Epidermal melanocyte (primary cell): Measurements from ENCODE around the gene TRAF3IP3.

Source experiments
- DNase-seq: peaks from one replicate; pipeline ENCODE4 v3.0.0; 2011; ENCODE audit warnings: low spot score; ENCODE audit not compliant: insufficient read length

Gene TRAF3IP3

DNA sequence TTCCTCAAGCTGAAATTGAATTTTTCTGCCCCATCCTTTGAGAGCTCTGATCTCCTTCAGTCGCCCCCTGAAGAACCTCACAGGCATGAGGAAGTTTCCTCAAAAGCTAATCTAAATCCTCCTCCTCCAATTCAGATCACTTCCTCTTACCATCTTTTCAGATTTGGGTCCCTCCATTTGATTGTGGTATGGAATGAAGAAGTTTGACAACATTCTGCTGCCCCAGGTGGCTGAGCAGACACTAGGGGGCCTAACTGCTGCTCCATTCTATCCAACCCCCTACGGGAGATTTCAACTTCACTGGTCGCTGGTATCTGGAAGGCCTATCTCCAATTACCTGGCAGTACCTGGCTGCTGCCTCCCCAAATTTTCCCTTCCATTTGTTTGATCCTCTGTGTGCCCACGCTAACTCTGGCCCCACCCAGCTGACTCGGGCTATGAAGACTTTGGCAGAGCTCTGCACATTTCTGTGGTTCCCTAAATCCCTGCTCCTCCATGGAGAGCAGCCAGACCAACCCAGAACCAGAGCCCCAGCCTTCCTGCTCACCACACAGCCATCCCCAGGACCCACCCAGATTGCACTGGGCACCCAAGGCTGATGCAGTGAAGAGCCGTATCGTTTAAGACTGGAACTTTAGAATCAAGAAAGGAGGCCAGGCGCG is 42.3 kb downstream of the TRAF3IP3 start:
- no peak for DNase-seq

DNA sequence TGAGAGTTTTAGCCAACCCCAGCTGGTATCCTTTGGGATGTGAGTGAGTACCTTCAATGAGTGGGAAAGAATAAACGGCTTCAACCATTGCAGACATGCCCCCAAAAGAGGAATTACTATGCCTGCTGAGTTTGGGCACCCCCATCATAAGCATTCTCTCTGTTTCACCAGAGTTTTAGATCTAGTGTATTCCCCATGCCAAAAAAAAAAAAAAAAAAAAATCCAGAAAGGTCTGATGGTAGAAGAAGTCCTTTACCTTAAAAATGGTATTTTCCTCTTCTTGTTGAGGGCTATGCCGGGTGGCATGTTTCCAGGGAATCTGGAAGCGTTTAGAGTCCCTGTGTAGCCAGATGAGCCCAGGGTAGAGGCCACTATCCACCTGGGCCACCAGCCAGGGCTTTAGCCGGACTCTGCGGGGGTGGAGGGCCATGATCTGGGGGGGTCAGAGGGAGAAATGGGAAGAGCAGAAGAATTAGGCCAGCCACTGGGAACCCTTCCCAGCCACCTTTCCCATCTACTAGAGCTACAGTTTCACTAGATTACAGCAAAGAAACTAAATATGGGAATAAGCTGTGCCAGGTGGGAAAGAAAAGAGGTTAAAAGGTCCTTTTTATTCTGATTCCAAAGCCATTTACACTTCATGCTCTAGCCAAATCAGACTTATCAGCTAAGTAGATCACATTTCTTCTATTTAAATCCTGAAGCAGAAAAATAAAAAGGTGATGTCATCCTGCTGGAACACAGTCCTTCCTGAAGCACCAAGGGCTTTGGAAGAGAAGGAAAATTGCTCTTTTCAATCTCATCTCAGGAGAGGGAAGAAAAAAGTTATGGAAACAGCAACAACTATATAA is 45.4 kb downstream of the TRAF3IP3 start:
- DNase-seq = no peak

DNA sequence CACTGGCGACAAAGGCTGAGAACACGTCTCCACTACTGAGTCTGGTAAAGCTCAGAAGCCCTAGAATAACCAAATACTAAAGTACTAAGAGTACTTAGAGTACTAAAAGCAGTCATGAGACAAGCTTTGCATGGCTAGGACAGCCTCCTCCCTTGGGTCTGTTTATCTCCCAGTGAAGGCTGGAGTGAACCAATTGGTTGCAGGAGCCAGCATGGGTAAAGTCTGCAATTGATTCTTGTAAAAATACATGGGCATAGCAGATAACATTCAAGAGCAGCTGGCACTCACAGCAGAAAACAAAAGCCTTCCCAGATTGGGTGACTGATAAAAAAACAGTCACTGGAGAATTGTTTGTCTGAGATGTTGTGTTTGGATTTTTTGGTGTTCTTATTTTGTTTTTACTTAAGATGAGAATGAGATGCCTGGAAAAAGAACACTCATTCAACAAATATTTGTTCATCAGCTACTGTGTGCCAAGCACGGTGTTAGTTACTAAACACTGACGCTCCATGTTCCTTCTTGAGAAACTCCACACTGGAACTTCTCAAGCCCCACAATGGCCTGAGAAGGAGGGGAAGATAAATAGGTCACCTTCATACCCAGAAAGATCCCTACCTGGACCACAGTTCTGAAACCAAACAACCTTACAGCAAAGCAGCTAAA is 46.4 kb downstream of the TRAF3IP3 start:
- DNase-seq = no peak

DNA sequence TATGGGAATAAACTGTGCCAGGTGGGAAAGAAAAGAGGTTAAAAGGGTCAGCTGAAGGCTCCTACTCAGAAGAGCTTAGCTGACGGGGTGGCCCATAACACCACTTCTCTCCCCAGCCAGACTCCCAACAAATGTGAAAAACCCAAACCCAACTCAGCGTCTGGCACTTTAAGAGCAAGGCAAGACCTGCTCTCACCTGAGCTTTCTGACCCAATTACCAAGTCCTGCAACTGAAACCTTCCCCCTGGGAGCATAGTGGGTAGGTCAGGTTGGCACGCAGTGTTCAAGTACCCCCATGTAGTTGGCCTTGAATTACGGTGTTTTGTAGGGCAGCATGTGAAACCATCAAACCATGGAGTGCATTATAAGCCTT is 46.9 kb downstream of the TRAF3IP3 start:
- DNase-seq = no peak

DNA sequence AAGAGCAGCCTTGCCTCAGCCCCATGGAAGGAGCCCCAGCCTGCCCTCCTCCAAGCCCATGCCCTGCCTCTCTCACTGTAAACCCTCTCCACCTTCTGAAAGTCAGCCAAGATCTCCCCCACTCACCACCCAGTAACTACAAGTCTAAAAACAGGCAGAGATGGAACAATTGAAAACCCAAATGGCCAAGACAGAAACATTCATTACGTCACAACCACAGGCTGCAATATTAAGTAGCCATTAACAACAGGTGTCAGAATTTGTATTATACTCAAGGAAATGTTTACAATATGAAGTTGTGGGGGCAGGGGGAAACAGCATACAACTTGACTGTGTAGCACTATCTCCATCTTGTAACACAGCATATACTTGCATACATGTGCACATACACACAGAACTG is 47.7 kb downstream of the TRAF3IP3 start:
- no peak for DNase-seq

DNA sequence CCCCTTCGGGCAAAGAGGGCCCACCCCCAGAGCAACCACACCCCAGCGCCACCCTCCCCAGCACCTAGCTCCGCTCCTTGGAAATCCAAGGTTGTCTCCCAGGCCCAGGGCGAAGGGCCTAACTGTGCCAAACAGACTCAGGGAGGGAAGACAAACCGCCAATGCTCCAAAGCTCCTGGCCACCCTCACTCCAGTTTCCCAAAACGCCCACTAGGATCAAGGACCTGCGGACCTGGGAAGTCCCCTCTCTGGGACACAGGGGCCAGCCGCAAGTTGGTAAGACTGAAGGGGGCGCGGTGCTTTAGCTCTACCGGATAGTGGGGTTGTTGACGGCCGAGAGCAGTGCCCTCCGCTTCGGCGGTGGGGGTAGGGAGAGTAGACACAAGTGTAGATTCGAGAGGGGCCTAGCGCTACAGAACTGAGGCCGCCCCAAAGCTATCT is 49.5 kb downstream of the TRAF3IP3 start:
- no peak for DNase-seq

DNA sequence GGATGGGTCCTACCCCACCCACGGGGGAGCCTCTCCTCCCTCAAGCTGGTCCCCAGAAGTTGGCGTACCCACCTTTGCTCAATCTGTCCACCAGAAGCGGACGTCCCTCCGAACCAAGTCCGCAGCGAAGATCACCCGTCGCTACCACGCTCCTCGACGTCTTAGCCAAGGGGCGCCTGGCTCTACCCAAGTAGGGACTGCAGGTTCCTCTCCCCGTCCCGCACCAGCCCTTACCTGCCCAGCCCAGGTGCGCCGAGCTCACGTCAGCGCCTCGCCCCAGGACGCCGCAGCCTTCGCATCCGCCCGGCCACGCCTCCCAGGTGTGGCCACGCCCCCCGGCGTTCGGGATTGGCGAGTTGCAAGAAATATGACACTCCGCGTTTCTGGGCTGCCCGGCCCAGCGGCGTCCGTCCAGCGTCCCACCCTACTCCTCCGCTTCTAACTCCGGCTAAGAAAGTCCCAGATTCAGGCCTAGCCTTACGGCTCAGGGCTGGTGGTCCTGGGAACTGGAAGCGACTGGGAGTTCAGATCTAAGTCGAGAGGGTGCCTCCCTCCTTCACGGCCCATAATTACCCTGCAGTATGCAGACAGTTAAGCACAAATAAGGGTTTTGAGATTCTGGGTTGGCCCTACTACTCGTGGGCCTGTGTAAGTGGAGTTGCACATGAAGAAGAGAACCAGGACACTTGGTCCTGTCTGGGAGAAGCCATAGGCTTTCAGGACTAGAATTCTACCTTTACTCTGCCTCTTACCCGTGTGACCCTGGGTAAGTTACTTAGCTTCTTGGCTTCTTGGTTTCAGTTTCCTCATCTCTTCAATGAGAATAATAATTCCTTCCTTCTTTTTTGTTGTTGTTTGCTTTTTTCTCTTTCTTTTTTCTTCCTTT is 50.3 kb downstream of the TRAF3IP3 start, which contains the start of gene IRF6:
Gene IRF6 (minus strand): TSS at position 268 of the 886 bp plus-strand sequence. CDS start 4,729 bp downstream, outside the sequence.
- peak; percentile 69 for DNase-seq

DNA sequence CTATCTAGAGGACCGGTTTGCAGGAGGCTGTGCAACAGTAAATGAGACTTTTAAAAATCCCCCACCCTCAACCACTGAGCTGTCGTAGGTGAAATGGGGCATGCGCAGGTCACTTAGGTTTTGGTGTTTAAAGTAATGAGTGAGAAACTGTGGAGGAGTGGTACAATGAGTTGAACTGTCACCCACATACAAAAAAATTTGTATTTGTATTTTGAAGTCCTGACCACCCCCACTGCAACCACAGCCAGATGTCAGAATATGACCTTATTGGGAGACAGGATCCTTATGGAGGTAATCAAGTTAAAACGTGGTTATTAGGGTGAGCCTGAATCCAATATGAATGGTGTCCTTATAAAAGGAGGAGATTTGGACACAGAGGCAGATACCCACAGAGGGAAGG is 51.7 kb downstream of the TRAF3IP3 start:
- DNase-seq = no peak

DNA sequence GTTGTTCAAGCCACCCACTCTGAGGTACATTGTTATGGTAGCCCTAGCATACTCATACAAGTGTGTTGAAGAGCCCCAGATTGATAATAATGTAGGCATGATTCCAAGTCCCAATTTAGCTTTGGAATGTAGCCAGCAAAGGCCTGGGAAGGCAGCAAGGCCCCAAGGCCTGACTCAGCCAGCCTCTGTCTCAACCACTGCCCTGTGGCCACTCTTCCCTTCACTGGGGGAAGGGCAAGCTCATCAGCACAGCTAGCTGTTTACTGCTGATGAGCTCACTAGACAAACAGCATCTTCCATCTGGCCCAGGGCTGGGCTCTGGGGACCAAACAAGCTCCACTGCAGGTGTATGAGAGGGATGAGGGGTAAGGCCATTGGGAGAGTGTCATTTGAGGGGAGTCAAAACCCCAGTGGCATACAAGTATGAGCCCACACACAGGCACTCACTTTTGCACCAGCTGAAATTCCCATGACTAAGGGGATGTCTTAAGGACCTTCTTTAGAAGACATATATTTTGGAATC is 52.3 kb downstream of the TRAF3IP3 start:
- DNase-seq = peak; percentile 38

DNA sequence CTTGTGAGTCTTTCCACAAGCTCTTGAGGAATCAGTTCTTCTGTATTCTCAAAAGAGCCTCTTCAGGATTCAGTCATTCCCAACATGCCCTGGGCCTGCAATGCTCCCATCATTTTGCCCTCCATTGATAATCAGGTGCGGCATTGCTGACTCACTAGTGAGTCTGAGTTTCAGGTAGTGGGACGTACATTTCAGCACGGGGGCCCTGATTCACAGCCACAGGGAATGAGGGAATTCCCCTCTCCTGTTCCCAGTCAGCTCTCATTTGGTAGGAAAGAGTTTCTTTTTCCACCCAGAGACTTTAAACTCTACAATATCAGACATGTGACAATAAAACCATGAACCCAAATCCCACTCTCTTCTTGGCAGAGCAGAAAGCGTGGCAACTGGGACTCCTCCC is 53.8 kb downstream of the TRAF3IP3 start:
- no peak for DNase-seq

DNA sequence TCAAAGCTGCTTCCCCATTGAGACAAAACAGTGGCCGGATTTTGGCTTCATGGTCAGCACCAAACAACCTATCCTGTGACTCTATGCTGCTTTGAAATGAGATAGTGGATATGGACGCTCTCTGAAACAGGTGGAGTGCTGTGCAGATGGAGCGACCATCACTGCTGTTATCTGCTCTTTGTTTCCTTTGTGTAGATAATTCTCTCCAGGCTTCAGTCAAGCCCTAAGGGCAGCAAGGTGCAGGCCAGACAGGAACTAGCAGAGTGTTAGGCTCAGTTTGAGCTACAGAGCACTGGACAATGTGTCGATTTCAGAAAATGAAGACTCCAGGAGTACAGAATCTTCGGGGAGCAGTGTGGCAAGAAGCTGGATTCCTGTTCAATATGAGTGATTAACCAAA is 54.9 kb downstream of the TRAF3IP3 start:
- no peak for DNase-seq

DNA sequence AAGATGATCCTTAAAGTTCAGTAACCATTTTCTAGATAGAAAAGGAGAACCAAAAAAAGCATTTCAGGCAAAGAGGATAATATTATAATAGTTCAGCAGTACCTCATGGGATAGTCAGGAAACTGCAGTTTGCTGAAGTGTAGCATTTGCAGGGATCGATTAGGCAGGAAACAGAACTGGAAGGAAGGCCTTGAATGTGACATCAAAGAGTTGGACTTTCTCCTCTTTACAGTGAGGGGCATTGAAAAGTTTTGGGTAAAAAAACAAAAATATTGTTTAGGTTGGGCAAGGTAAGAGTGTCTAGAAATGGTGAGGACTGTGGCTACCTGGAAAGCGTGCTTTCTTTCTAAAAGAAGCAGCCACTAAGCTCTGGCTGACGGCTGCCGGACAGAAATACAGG is 58.0 kb downstream of the TRAF3IP3 start:
- no peak for DNase-seq

DNA sequence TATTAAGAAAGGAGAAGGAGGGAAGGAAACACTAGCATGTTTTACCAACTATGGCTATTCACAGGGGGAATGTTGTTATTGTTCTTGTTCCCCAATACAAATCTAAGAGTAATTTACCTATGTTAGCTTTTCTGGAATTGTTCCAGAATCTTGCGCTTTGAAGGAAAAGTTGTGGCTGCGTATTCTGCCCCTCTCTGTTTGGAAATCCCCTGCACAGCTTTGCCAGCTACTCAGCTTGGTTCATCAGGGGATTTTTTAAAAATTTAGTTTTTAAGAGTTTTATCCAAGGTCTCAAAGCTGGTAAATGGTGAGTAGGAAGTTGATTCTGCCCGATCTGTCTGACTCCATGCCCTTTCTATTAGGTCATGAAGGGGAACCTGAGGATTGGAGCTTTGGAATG is 59.6 kb downstream of the TRAF3IP3 start:
- DNase-seq = no peak

DNA sequence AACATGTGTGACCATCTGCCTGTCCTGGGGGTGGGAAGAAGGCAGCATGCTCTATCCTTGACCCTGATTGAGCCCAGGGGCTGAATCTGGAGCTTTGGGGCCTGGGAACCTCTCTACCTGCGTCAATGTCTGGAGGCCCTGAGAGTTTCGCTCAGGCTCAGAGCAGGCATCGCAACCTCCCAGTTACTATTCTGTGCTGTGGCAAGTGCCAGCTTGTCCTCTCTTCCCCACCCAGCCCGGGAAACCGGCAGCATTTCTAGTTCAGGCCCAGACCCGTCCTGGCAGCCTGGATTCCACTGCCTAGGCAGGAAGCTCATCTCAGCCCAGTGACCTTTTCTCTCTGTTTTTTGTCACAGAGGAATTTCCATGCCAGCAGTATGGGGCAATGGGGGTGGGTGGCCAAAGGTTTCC is 60.1 kb downstream of the TRAF3IP3 start:
- DNase-seq = no peak

DNA sequence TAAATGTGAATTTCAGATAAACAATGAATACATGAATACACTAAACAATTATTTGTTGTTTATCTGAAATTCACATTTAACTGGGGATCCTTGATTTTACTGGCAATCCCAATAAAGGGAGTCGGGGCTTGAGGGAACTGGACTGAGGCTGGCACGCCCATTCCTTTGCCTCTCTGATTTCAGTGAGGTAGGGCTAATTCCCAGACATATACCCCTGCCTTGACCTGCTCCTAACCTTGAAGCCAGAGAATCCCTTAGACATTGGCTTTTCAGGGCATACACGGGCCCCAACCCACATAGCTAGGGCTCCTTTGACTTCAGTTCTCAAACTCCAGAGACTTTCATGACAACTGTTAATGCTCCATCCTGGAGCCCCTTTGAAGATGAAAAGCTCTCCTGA is 61.1 kb downstream of the TRAF3IP3 start:
- no peak for DNase-seq

DNA sequence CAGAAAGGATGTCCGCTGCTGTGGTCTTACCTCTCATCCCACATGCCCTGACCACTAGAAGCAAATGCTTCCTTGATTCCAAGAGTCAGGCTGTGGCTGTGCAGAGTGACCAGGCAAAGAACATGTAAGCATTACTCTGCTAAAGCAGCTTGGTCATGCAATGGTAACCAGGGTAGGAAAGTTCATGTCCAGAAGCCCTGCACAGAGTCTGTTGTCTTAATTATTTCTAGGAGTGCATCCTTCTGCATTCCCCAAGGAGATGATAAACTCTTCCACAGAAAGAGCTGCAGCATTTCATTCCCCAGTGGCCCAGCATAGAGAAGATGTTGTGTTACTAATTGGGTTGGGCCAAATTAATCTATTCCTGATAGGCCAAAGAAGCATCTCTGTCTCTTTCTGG is 61.8 kb downstream of the TRAF3IP3 start:
- DNase-seq = no peak

DNA sequence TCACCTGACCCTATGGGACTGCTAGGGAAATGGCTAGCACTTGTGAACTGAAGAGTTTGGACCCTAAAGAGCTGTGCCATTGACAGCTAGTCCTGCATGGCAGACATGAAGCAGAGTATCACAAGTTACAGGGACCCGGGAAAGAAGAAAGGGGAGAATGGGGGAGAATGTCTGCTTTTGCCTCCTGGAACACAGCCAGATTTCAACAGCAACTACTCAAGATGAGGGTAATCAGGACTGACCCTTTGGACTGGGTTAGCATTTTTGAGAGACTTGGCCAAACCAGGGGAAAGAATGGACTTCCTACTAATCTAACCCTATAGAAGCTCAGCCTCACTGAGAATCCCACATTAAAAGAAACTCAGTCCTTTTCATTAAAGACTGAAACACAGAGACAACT is 63.2 kb downstream of the TRAF3IP3 start:
- DNase-seq = no peak

DNA sequence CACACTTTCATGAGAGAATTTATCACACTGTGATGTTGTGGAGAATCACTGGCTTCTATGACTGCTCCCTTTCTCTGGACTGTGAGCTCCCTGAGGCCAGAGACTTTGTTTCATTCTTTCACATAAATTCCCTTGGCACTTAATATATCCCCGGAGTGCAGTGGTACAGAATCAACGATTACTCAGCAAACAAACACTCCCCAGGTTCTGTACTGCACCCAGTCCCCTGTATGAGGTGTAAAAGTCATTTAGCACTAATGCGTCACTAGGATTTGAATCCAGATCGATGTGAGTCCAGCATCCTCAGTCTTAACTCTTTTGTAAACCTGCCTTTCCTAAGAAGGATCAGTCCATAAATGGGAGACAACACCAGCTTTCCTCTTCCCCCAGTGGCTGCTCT is 65.1 kb downstream of the TRAF3IP3 start:
- DNase-seq = no peak

DNA sequence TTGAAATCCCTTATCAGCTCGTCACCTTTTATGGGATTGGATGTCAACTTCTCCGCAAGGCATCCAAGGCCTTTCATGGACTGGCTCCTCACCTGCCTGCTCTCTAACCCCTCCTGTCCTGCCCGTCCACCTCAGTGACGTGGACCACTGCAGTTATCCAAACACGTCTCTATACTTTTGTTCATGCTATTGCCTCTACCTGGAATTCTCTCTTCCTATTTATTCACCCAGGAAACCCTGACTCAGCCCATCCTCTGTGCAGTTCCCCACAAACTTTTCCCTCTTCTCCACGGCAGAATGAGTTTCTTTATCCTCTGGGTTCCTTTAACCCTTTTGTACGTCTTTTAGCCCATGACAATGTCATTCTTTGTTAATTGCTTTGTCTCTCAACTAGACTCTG is 66.9 kb downstream of the TRAF3IP3 start:
- DNase-seq = no peak

DNA sequence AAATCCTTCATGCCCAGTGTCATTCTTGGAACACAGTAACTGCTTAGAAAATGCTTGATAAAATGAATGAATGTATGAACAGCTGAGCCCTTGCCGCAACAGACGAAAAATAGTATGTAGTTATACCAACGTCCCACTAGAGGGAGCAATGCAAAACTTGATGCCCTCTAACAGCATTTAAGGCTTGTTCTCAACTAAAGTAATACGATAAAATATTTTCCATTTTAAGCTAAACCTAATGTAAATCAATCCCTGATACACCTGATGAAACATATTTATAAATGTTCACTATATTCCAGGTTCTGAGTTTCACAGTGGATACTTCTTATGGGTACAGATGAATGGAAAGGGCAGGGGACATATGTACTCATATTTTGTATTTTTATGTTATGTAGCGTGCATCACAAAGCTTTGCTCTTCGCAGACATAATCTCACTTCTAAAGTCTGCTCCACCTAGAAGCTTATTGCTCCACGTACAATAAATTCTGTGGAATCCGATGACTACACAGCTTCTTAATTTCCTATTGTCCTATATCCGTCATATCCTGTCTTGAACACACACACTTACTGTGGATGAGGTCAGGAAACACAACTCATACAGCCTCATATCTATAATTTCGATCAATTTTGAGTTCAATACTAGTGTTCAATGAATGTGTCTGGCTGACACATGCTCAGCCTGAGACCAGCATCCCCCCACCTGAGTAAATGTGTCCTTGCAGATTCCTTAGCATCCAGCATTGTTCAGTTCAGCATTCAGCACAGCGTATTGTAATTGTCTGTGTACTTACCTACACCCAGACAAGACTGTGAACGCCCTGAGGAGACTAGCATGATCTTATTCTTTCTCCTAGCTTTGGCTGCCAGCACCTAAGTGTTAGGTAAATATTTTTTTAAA is 67.5 kb downstream of the TRAF3IP3 start:
- DNase-seq = no peak
